Measurements from ENCODE around the gene ARID2. TPM values are rescaled to one million over a fixed set of nuclear protein-coding genes. Genes with fewer than 3 reads are reported as not detected.

ARID2 gene
- total RNA-seq, 2 donors from 2014 or later: 19.1 to 26.2 TPM

DNA sequence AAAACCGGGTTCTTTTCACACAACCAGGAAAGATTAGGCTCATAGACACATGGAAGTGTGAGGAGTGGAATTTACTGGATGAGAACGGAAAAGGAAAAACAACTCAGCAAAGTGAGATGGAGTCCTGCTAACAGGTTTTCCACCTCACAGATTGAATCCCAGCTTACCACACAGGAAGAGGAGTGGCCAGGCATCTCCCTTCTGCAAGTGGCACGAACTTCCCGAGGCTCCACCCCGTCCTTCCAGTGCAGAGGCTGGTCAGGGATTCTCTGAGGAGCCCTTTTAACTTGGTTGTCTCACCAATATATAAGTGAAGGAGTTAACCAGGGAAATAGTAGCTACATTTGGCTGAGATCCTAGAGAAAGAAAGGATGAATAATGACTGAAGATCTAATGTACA, 158.0 kb downstream of the ARID2 start:
- 87 to 93% methylated on average over 5 of the region's 5 CpGs for WGBS, 2 donors
- TF ChIP-seq POLR2A (IDR thresholded peaks at IDR 0.05): no peak
- TF ChIP-seq, protein P1, sequence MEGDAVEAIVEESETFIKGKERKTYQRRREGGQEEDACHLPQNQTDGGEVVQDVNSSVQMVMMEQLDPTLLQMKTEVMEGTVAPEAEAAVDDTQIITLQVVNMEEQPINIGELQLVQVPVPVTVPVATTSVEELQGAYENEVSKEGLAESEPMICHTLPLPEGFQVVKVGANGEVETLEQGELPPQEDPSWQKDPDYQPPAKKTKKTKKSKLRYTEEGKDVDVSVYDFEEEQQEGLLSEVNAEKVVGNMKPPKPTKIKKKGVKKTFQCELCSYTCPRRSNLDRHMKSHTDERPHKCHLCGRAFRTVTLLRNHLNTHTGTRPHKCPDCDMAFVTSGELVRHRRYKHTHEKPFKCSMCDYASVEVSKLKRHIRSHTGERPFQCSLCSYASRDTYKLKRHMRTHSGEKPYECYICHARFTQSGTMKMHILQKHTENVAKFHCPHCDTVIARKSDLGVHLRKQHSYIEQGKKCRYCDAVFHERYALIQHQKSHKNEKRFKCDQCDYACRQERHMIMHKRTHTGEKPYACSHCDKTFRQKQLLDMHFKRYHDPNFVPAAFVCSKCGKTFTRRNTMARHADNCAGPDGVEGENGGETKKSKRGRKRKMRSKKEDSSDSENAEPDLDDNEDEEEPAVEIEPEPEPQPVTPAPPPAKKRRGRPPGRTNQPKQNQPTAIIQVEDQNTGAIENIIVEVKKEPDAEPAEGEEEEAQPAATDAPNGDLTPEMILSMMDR (IDR thresholded peaks at IDR 0.05): no peak
- no peaks in the 10 kb centered on the region for H3K27me3 ChIP-seq

DNA sequence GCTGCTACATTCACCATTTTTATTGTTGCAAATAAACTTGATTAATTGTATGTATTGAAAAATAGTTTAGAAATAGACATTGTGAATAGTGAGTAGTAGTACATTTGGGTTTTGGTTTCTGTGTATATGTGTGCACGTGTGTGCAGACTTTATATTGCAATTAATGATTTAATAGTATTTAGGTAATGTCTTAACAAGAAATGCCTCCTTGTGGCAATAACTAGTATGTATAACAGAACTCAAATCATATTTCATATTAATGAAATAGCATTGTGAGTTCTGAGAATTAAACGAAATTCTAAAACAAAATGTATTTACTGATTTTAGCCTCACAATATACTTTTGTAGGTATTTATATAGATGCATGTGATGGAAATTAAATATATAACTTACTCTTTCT, 160.8 kb downstream of the ARID2 start:
- H3K36me3 ChIP-seq (replicated peaks in 1 of 2; ENCODE audit: insufficient read depth in 1 of 2, low read depth in 2 of 2): peaks cover 0 to 13% of the 10 kb centered on the region in 2 donors
- ATAC-seq: no peak
- DNase-seq: no peak
- H3K27me3 ChIP-seq: no peaks in the 10 kb centered on the region
- no peaks in the 10 kb centered on the region for H3K9me3 ChIP-seq
- TF ChIP-seq POLR2A (IDR thresholded peaks at IDR 0.05): no peak
- TF ChIP-seq, protein P1 (IDR thresholded peaks at IDR 0.05): no peak
- no peaks in the 10 kb centered on the region for H3K4me1 ChIP-seq
- no peak overlapping the region for H3K4me3 ChIP-seq
- WGBS, 2 donors: 89 to 90% methylated on average over 2 of the region's 2 CpGs
- intact Hi-C loops (cut with DNase I): no loop called here
- no peak overlapping the region for H3K27ac ChIP-seq

More for the DNA sequence above, 158.0 kb downstream of the ARID2 start:
- ATAC-seq: no peak
- H3K27ac ChIP-seq: no peak overlapping the region
- peaks cover 0 to 7% of the 10 kb centered on the region in 2 donors for H3K36me3 ChIP-seq (replicated peaks in 1 of 2; ENCODE audit: insufficient read depth in 1 of 2, low read depth in 2 of 2)
- intact Hi-C loops (cut with DNase I): no loop called here
- H3K4me1 ChIP-seq: no peaks in the 10 kb centered on the region
- DNase-seq: no peak
- no peak overlapping the region for H3K4me3 ChIP-seq
- H3K9me3 ChIP-seq: no peaks in the 10 kb centered on the region

DNA sequence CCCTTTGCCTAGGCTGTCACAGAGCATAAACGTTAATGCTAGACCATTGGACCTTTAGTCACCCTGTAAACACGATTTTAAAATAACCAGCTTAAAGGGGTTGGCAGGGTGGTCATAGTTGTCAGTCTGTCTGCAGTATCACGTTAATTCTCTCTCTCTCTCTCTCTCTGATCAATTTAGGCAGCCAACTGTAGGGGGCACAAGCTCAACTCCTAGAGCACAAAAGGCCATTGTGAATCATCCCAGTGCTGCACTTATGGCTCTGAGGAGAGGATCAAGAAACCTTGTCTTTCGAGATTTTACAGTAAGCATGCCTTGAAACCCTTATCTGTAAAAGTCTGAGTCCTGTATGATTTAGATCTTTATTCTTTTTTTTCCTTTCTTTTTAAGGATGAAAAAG, 163.7 kb downstream of the ARID2 start:
- Histone ChIP-seq H3K27me3 (no peaks in the 10 kb centered on the region), H3K9me3 (no peaks in the 10 kb centered on the region), H3K4me1 (no peaks in the 10 kb centered on the region), H3K4me3 (no peak overlapping the region), H3K36me3 (replicated peaks in 1 of 2; ENCODE audit: insufficient read depth in 1 of 2, low read depth in 2 of 2) (peaks cover 0 to 17% of the 10 kb centered on the region in 2 donors), H3K27ac (no peak overlapping the region)
- intact Hi-C loops (cut with DNase I): no loop called here
- WGBS, 2 donors: 44 to 57% methylated on average over 4 of the region's 4 CpGs
- TF ChIP-seq POLR2A (IDR thresholded peaks at IDR 0.05): no peak
- TF ChIP-seq, protein P1 (IDR thresholded peaks at IDR 0.05): no peak
- no peak for DNase-seq
- ATAC-seq: no peak

DNA sequence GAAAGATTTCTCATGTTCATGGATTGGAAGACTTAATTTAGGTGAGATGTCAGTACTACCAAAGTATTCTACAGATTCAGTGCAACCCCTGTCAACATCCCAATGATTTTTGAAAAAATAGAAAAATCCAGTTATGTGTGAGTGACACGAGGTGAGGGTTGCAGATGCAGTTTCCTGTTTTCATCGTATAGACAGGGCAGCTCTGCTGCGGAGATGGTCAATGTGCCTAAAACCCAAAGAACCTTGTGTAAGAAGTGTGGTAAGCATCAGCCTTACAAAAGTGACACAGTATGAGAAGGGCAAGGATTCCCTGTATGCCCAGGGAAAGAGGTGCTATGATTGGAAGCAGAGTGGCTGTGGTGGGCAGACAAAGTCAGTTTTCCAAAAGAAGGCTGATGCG, 166.5 kb downstream of the ARID2 start:
- Histone ChIP-seq H3K27me3 (no peaks in the 10 kb centered on the region), H3K9me3 (no peaks in the 10 kb centered on the region), H3K27ac (no peak overlapping the region), H3K4me3 (no peak overlapping the region), H3K36me3 (replicated peaks in 1 of 2; ENCODE audit: insufficient read depth in 1 of 2, low read depth in 2 of 2) (peaks cover 0 to 22% of the 10 kb centered on the region in 2 donors), H3K4me1 (no peaks in the 10 kb centered on the region)
- ATAC-seq (no peak), DNase-seq (no peak)
- 85 to 90% methylated on average over 4 of the region's 4 CpGs for WGBS, 2 donors
- intact Hi-C loops (cut with DNase I): no loop called here
- no peak for TF ChIP-seq POLR2A (IDR thresholded peaks at IDR 0.05)
- TF ChIP-seq, protein P1 (IDR thresholded peaks at IDR 0.05): no peak

DNA sequence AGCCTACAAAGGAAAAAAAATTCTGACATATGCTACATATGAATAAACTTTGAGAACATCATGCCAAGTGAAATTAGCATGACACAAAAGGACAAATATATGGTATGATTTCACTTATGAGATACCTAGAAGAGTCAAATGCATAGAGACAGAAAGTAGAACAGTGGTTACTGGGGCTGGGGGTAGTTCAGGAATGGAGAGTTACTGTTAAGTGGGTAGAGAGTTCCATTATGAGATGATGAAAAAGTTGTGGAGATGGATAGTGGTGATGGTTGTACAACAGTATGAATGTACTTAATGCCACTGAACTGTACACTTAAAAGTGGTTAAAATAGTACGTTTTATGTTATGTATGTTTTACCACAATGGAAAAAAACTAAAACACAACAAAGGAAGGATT, 168.6 kb downstream of the ARID2 start:
- Histone ChIP-seq H3K36me3 (replicated peaks in 1 of 2; ENCODE audit: insufficient read depth in 1 of 2, low read depth in 2 of 2) (peaks cover 0 to 15% of the 10 kb centered on the region in 2 donors), H3K4me3 (no peak overlapping the region)

More for the DNA sequence above, 168.6 kb downstream of the ARID2 start:
- no peaks in the 10 kb centered on the region for H3K27me3 ChIP-seq
- no peak for ATAC-seq
- H3K9me3 ChIP-seq: no peaks in the 10 kb centered on the region
- 98 to 100% methylated on average over 1 of the region's 1 CpG for WGBS, 2 donors
- intact Hi-C loops (cut with DNase I): no loop called here
- no peak overlapping the region for H3K27ac ChIP-seq
- DNase-seq: no peak
- TF ChIP-seq, protein P1 (IDR thresholded peaks at IDR 0.05): no peak
- no peak for TF ChIP-seq POLR2A (IDR thresholded peaks at IDR 0.05)
- no peaks in the 10 kb centered on the region for H3K4me1 ChIP-seq

Measured in body of pancreas (tissue), 4 donors.